HG02588 (cell line): ENCODE data around the gene NABP2.

Experiments used
- ATAC-seq: cut with Tn5 transposase; IDR thresholded peaks from one replicate; pipeline ENCODE4 v1.9.1; 2021; ENCODE audit warnings: mild to moderate bottlenecking, moderate library complexity; ENCODE audit not compliant: unreplicated experiment

Gene NABP2

GRCh38 chr12:56212361-56212760, 11.8 kb upstream of the NABP2 start:
- no peak for ATAC-seq

GRCh38 chr12:56213878-56214277, 10.3 kb upstream of the NABP2 start:
- ATAC-seq = no peak

- ATAC-seq = no peak
These were observed 7.7 kb upstream of the NABP2 start for GRCh38 chr12:56216461-56216860.

- no peak for ATAC-seq
These were observed 4.3 kb upstream of the NABP2 start for GRCh38 chr12:56219840-56220239.

- ATAC-seq = no peak
These were observed 3.4 kb upstream of the NABP2 start for GRCh38 chr12:56220611-56221231.

GRCh38 chr12:56221232-56221756, 2.8 kb upstream of the NABP2 start:
- no peak for ATAC-seq

- peak; percentile 69 for ATAC-seq
These were observed 2.2 kb upstream of the NABP2 start, which contains the start of gene RNF41 for GRCh38 chr12:56221757-56222530. RNF41 (minus strand) TSS chr12:56221922; CDS start chr12:56214047, 7,875 bp downstream.

GRCh38 chr12:56222531-56222895, 1.6 kb upstream of the NABP2 start:
- ATAC-seq = no peak

GRCh38 chr12:56223571-56224101, 506 bp upstream of the NABP2 start:
- no peak for ATAC-seq

GRCh38 chr12:56224954-56225353, 812 bp downstream of the NABP2 start:
- ATAC-seq = no peak

GRCh38 chr12:56229082-56229481, 4.9 kb downstream of the NABP2 start:
- no peak for ATAC-seq

GRCh38 chr12:56229916-56230431, 5.8 kb downstream of the NABP2 start, which contains the start of gene SLC39A5:
SLC39A5 (plus strand) TSS chr12:56230051; CDS start chr12:56231275, 1,224 bp downstream.
- ATAC-seq = no peak

- ATAC-seq = no peak
These were observed 6.5 kb downstream of the NABP2 start for GRCh38 chr12:56230432-56231183.

- no peak for ATAC-seq
These were observed 7.0 kb downstream of the NABP2 start for GRCh38 chr12:56231184-56231582.

GRCh38 chr12:56234746-56235436, 10.7 kb downstream of the NABP2 start:
- ATAC-seq = no peak

- no peak for ATAC-seq
These were observed 11.9 kb downstream of the NABP2 start for GRCh38 chr12:56236091-56236490.

GRCh38 chr12:56236985-56237384, 12.8 kb downstream of the NABP2 start:
- ATAC-seq = no peak

- no peak for ATAC-seq
These were observed 13.4 kb downstream of the NABP2 start for GRCh38 chr12:56237552-56237951.

- ATAC-seq = no peak
These were observed 17.5 kb downstream of the NABP2 start for GRCh38 chr12:56241424-56242303.
